Measurements from ENCODE around the gene NBAS.

DNA sequence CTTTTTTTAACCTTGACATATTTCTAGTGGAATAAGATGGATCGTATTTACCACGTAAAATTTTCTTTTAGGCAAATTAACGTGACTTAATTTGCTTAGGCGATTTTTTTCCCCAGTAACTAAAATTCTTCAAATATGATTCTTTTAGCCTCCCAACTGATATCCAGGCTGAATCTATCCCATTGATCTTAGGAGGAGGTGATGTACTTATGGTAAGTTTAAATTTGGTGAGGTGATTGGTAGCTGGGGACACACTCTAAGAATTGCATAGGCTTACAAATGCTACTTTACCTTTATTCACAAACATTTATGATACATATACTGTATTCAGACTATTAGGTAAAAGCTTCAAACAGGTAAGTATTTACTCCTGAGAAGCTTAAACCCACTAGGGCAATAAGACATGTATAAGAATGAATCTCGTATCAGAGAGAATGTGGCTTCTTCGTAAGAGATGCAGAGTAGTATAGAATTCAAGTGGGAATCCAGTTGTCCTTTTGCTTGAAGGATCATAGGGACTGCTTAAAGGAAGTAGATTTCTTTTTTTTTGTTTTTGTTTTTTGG lies 34.3 kb upstream of the NBAS start:
- TF ChIP-seq POLR2AphosphoS5 (IDR thresholded peaks at IDR 0.05; ENCODE audit: low read depth, low read length) (no peak), POLR2A (IDR thresholded peaks at IDR 0.05; ENCODE audit: low read depth, low read length) (no peak)

All from GM12892 (cell line).